Measurements from ENCODE around the gene FRY.

DNA sequence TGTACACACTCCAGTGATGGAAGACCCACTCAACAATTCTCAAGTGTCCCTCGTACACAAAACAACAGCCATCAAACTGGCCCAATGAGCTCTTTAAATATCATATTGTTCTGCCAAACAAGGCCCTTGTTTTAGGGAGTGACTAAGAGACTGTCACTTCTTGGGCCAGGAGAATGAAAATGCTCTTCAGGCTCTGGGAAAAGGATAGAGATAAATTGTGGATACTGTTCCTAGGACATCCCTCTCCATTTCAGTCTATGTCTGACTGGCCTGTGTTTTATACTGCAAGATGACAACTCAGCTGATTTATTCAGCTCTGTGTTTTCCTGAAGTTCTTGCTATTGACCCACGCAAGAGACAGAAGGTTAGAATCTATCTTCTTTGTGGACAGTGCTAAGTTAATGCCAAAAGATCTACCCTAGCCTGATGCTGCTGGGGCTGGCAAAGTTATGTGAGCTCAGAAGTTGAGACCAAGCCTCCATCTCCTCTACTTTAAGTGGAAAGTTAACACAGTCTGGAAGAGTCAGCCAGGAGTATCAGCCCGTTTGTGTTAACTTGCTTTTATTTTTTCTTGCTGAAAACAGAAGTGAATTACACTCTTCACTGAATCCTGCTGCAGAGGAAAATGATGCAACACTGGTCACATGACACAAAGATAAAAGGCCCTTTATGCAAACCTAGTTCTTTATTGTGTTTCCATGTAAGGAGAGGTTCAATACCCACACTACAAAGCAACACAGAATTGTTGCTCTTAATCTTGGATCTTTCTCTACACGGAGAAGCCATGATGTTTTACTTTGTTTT is 14.6 kb downstream of the FRY start:
- TF ChIP-seq POLR2A (IDR thresholded peaks at IDR 0.05) = no peak
- no peak for TF ChIP-seq CTCF (IDR thresholded peaks at IDR 0.05)

All from Peyer's patch (tissue), 4 donors.